ENCODE results near the gene GPATCH3. TPM values are rescaled to one million over a fixed set of nuclear protein-coding genes. Genes with fewer than 3 reads are reported as not detected.
A peak's percentile ranks its signal among the peaks of the same experiment; 100 is the strongest.

GPATCH3 gene
- total RNA-seq, 4 donors from 2014 or later = 8.6 to 12.5 (median 11.6) TPM

DNA sequence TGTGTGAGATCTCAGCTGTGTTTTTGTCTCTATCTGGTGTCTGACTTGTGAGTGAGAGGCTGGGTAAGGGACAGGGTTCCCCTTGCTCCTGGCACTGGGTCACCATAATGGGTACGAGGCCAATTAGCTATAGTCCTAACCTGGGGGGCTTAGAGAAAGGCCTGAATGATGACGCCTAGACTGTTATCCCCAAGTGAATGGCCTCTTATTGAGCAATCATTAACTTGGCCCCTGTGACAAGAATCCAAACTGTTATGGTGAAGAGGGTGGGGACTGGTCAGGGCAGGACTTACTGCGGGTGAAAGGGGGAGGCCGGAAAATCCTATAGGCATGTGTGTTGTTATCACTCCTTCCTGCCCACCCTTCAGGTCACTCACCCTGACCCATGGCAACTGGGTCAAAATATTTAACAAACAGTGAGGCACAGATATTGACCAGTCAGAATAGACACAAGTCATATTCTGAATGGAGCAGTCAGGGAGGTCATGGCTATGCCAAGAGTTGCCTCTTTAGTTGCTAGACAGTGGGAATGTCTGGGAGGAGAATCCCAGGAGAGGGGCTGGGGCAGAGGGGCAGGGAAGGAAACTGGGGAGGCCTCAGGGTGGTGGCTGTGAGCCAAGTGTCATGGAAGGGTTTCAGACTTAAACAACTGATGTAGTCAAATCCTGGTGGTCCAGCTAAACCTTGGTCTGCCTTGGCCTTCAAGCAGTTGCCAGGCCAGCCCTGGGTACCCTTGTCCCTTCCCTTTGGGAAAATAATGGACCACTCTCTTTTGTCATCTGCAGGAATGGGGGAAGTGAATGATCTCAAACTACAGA lies 10.3 kb upstream of the GPATCH3 start:
- intact Hi-C loops (cut with DNase I) = no loop called here
- peaks cover 7 to 11% of the 10 kb centered on the region in 2 donors for H3K4me1 ChIP-seq
- H3K27me3 ChIP-seq = no peaks in the 10 kb centered on the region
- H3K36me3 ChIP-seq = no peaks in the 10 kb centered on the region
- TF ChIP-seq POLR2A (IDR thresholded peaks at IDR 0.05) = no peak
- TF ChIP-seq, protein P1, sequence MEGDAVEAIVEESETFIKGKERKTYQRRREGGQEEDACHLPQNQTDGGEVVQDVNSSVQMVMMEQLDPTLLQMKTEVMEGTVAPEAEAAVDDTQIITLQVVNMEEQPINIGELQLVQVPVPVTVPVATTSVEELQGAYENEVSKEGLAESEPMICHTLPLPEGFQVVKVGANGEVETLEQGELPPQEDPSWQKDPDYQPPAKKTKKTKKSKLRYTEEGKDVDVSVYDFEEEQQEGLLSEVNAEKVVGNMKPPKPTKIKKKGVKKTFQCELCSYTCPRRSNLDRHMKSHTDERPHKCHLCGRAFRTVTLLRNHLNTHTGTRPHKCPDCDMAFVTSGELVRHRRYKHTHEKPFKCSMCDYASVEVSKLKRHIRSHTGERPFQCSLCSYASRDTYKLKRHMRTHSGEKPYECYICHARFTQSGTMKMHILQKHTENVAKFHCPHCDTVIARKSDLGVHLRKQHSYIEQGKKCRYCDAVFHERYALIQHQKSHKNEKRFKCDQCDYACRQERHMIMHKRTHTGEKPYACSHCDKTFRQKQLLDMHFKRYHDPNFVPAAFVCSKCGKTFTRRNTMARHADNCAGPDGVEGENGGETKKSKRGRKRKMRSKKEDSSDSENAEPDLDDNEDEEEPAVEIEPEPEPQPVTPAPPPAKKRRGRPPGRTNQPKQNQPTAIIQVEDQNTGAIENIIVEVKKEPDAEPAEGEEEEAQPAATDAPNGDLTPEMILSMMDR (IDR thresholded peaks at IDR 0.05) = no peak
- DNase-seq = no peak
- H3K27ac ChIP-seq = no peak overlapping the region
- no peak overlapping the region for H3K4me3 ChIP-seq (replicated peaks in 1 of 3)
- WGBS, 2 donors = 64 to 84% methylated on average over 4 of the region's 4 CpGs
- no peaks in the 10 kb centered on the region for H3K9me3 ChIP-seq

DNA sequence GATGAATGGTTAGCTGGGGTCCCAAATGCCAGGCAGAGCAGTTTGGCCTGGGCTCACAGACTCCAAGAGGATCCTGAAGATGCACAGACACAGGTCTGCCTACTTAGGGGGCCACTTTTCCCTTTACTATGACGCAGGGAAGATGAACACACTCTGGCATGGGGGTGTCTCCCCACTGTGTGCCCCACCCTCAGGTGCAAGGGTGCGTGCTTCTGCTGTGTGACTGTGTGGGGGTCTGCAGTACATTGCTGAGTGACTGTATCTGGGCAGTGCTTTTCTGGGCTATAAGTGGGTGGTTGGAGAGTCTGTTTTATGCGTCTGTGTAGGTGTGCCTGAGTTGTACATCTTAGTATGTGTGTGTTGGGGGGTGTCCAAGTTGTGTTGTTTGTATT lies 9.7 kb upstream of the GPATCH3 start:
- Histone ChIP-seq H3K27me3 (no peaks in the 10 kb centered on the region), H3K27ac (no peak overlapping the region), H3K9me3 (no peaks in the 10 kb centered on the region), H3K36me3 (no peaks in the 10 kb centered on the region), H3K4me3 (replicated peaks in 1 of 3) (no peak overlapping the region), H3K4me1 (peaks cover 7 to 11% of the 10 kb centered on the region in 2 donors)
- no peak for DNase-seq
- intact Hi-C loops (cut with DNase I) = no loop called here
- TF ChIP-seq, protein P1 (IDR thresholded peaks at IDR 0.05) = no peak
- no peak for TF ChIP-seq POLR2A (IDR thresholded peaks at IDR 0.05)
- 89 to 100% methylated on average over 2 to 3 of the region's 3 CpGs for WGBS, 2 donors

DNA sequence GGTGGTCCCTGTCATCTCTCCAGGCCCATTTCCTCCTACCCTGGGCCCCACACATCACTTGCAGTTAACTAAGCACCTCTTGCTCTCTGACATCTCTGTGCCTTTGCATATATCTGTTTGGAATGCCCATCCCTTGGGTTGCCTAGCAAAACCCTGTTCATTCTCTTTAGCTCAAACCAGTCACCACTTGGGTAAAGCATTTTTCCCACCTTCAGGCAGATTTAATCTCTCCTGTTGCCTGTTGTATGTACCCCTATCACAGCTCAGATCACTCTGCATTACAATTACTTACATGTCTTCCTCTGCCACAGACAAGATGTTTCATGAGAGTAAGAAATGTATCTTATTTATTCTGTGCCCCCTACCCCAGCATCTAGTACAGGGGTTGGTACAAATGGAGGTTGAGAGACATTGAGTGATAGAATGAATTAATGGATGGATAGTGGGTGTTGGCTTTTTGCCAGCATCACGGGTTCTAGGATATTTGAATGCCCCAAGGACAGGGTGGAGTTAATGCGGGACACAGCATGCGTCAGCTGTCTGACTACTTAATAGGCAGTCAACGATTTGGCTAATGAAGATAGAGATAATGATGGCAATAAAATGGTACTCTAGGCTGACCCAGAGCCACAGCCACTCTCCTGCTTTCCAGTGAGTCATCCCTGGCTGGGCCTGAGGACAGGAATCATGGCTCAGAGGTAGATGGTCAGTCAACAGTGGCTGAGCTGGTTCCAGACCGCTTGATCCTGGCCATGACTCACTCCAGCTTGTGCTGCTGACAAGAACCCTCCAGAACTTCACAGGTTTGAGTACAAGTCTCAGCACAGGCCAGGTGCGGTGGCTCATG lies 7.0 kb upstream of the GPATCH3 start:
- intact Hi-C loops (cut with DNase I) = no loop called here
- WGBS, 2 donors = 59 to 64% methylated on average over 6 of the region's 6 CpGs
- no peak overlapping the region for H3K4me3 ChIP-seq (replicated peaks in 1 of 3)
- DNase-seq = peak; percentile 39 to 56
- no peaks in the 10 kb centered on the region for H3K9me3 ChIP-seq
- no peaks in the 10 kb centered on the region for H3K36me3 ChIP-seq
- TF ChIP-seq, protein P1 (IDR thresholded peaks at IDR 0.05) = no peak
- no peak for TF ChIP-seq POLR2A (IDR thresholded peaks at IDR 0.05)
- no peaks in the 10 kb centered on the region for H3K27me3 ChIP-seq
- no peaks in the 10 kb centered on the region for H3K4me1 ChIP-seq
- no peak overlapping the region for H3K27ac ChIP-seq

DNA sequence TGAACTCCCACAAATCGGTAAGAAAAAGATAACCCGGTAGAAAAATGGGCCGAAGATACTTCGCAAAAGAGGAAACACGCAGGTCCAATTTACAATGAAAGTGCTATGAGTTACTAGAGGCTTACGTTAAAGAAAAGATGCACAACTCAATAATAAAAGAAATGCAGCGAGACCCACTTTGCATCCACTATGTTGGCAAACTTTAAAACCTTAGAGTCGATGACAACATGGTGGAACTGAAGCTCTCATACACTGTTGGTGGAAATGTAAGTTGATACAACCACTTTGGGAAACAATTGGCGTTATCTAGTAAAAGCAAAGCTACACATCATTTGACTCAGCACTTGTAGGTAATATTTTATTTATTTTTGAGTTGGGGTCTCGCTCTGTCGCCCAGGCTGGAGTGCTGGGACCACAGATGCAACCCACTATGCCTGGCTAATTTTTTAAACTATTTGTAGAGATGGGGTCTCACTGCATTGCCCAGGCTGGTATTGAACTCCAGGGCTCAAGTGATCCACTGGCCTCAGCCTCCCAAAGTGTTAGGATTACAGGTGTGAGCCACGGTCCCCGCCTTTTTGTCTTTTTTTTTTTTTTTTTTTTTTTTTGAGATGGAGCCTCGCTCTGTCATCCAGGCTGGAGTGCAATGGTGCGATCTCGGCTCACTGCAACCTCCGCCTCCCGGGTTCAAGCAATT lies 696 bp upstream of the GPATCH3 start:
- TF ChIP-seq, protein P1 (IDR thresholded peaks at IDR 0.05) = no peak
- no peak for TF ChIP-seq POLR2A (IDR thresholded peaks at IDR 0.05)
- 65 to 67% methylated on average over 18 of the region's 18 CpGs for WGBS, 2 donors
- no peaks in the 10 kb centered on the region for H3K9me3 ChIP-seq
- peaks cover 9 to 11% of the 10 kb centered on the region in 2 donors for H3K4me1 ChIP-seq
- intact Hi-C loops (cut with DNase I) = no loop called here
- H3K36me3 ChIP-seq = peaks cover 5 to 6% of the 10 kb centered on the region in 2 donors
- H3K4me3 ChIP-seq (replicated peaks in 1 of 3) = peak overlapping the region in 2 of 3 donors; percentile 70
- DNase-seq = no peak
- H3K27ac ChIP-seq = peak overlapping the region; percentile 46 to 80 (median 80)
- no peaks in the 10 kb centered on the region for H3K27me3 ChIP-seq

All from thyroid gland (tissue), 4 donors.